Aorta (tissue), 5 donors: ENCODE results near the gene LRRC75A. TPM values are rescaled to one million over a fixed set of nuclear protein-coding genes. Genes with fewer than 3 reads are reported as not detected.

Source experiments
- ATAC-seq: fragments of 200-7000 bp; cut with Tn5 transposase; one replicate; pipeline ENCODE4 v1.9.1; 2022; ENCODE audit warnings: moderate library complexity; ENCODE audit not compliant: low FRiP score
- DNase-seq, 2 donors: peaks; one replicate each; pipeline ENCODE4 v3.0.0-alpha.2; 2020
- H3K27ac ChIP-seq, 2 donors: one replicate each; pipeline ENCODE4 v1.5.1; 2013; ENCODE audit warnings: low read length in 2 of 2, mild to moderate bottlenecking in 2 of 2, moderate library complexity in 2 of 2, control low read depth in 1 of 2, inconsistent platforms in 1 of 2, low read depth in 1 of 2
- H3K27me3 ChIP-seq, 2 donors: one replicate each; pipeline ENCODE4 v1.6.1; 2013; ENCODE audit warnings: control low read depth in 1 of 2, low read length in 1 of 2, mild to moderate bottlenecking in 1 of 2, moderate library complexity in 1 of 2; ENCODE audit not compliant: insufficient read depth in 2 of 2, control insufficient read depth in 1 of 2
- H3K36me3 ChIP-seq, 2 donors: one replicate each; pipeline ENCODE4 v1.6.1; 2013; ENCODE audit warnings: control low read depth in 1 of 2, low read length in 1 of 2, mild to moderate bottlenecking in 1 of 2; ENCODE audit not compliant: insufficient read depth in 2 of 2, control insufficient read depth in 1 of 2
- H3K4me1 ChIP-seq, 2 donors: one replicate each; pipeline ENCODE4 v1.6.1; 2013; ENCODE audit warnings: low read length in 2 of 2, control low read depth in 1 of 2, mild to moderate bottlenecking in 1 of 2, moderate library complexity in 1 of 2; ENCODE audit not compliant: insufficient read depth in 2 of 2, control insufficient read depth in 1 of 2
- H3K4me3 ChIP-seq, 2 donors: one replicate each; pipeline ENCODE4 v1.5.1; 2013; ENCODE audit warnings: low read length in 2 of 2, control low read depth in 1 of 2, mild to moderate bottlenecking in 1 of 2
- H3K9me3 ChIP-seq: one replicate; pipeline ENCODE4 v1.6.1; 2013; ENCODE audit warnings: mild to moderate bottlenecking, low read length; ENCODE audit not compliant: control insufficient read depth
- WGBS, 2 donors: extraction: QIAGEN DNeasy Blood & Tissue Kit; methylation state at CpG; one replicate each; pipeline ENCODE4 v1.1.7; 2013; 5-methylcytosine and 5-hydroxymethylcytosine counted together
- intact Hi-C, 2 donors: fragments of 100-400 bp; cut with DNase I; formaldehyde crosslinking; loops; one replicate each; pipeline versions ENCODE4 v1.14.2 to v1.15.0; 2022
- polyA plus RNA-seq, 2 donors: library from polyadenylated mRNA; stranded (reverse); fragments of 200-250 nt; gene quantifications; one replicate each; pipeline ENCODE4 v1.2.3, GENCODE V29; 2013
- total RNA-seq, 2 donors: library from RNA; stranded (reverse); fragmentation: NEBNext Ultra II Directional; extraction: Animal tissue kit (Norgen Biotek cat#: 25700); gene quantifications; one replicate each; pipeline ENCODE4 v1.2.1, GENCODE V29; 2021
- donor health status: healthy with polysubstance abuse.
- donor health status: Bipolar disorder and iron deficiency.
- donor health status: DM: no; HTN: no; CAD: no.
- donor health status: DM: no; HTN: no; CAD: no.
- donor health status: DM: yes; HTN: yes; CAD: no.

Gene LRRC75A
- total and polyA plus RNA-seq, 4 donors, result 2.4 to 14.1 (median 4.3) TPM

DNA sequence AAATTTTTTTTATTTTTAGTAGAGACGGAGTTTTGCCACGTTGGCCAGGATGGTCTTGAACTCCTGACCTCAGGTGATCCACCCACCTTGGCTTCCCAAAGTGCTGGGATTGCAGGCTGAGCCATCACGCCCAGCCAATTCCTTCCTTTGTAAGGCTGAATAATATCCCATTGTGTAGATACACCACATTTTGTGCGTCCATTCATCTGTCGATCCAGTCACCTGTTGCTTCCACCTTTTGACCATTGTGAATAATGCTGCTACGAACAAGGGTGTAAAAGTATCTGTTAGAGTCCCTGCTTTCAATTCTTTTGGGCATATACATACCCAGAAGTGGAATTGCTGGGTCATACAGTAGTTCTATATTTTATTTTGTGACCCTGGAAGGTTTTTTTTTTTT lies 61.3 kb downstream of the LRRC75A start:
- DNase-seq (no peak), ATAC-seq (no peak)
- intact Hi-C loops, result no loop called here
- no peak overlapping the region for H3K27ac ChIP-seq
- no peaks in the 10 kb centered on the region for H3K4me1 ChIP-seq
- H3K27me3 ChIP-seq, result no peaks in the 10 kb centered on the region
- WGBS, 2 donors, result 69 to 71% methylated on average over 6 of the region's 6 CpGs
- no peak overlapping the region for H3K4me3 ChIP-seq
- no peaks in the 10 kb centered on the region for H3K9me3 ChIP-seq
- no peaks in the 10 kb centered on the region for H3K36me3 ChIP-seq

DNA sequence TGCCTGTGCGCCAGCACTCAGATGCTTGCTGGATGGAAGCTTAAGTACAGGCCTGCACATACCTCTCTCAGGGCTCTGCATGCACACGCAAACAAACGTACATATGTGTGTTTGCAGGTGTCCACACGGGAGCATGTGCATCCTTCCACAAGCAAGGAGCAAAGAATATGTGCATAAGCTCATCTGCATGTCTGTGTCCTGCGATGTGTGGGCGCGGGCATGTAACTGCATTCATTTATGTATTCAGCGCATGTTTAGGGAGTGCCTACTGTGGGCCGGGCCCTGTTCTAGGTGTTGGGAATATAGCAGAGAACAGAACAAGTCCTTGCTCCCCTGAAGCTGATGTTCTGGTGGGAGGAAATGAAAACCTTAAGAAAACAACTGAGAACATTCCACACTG lies 62.9 kb downstream of the LRRC75A start:
- H3K27me3 ChIP-seq, result no peaks in the 10 kb centered on the region
- H3K36me3 ChIP-seq, result no peaks in the 10 kb centered on the region
- no peaks in the 10 kb centered on the region for H3K4me1 ChIP-seq
- no peak overlapping the region for H3K27ac ChIP-seq
- WGBS, 2 donors, result 92 to 93% methylated on average over 9 of the region's 9 CpGs
- no peaks in the 10 kb centered on the region for H3K9me3 ChIP-seq
- H3K4me3 ChIP-seq, result no peak overlapping the region
- DNase-seq (no peak), ATAC-seq (no peak)
- intact Hi-C loops, result no loop called here

DNA sequence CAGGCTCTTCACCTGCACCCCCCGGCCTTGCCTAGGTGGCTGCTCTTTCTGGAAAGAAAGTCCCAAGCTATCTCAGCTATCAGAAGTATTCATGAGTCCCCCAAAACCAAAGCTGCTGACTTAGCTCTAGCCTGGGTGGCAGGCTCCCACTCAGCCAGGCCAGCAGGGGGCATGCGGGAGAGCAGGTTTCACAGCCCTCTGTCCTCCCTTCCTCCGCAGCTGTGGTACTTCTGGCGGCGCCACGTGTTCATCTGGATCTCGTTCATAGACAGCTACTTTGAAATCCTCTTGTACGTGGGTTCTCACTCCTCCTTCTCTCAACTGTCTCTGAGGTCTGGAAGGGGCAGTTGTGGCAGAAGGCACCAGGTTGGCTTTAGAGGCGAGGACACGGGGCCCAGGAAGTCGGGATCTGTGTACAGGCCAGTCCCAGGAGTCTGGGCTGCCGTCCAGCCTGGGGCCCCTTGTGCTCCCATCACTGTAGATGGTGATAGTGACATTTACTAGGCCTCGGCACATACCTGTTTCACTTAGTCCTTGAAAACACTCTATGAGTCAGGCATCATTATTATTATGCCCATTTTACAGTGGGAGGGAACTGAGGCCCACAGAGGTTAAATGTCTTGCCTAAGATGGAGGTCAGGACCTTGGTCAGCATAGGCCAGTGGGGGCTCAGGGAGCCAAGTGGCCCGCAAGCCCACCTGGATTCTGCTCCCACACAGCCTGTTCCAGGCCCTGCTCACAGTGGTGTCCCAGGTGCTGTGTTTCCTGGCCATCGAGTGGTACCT lies 63.7 kb downstream of the LRRC75A start:
- 79 to 80% methylated on average over 15 of the region's 15 CpGs for WGBS, 2 donors
- intact Hi-C loops, result no loop called here
- no peak overlapping the region for H3K4me3 ChIP-seq
- no peaks in the 10 kb centered on the region for H3K4me1 ChIP-seq
- no peaks in the 10 kb centered on the region for H3K36me3 ChIP-seq
- no peaks in the 10 kb centered on the region for H3K27me3 ChIP-seq
- no peaks in the 10 kb centered on the region for H3K9me3 ChIP-seq
- DNase-seq (no peak), ATAC-seq (no peak)
- no peak overlapping the region for H3K27ac ChIP-seq

DNA sequence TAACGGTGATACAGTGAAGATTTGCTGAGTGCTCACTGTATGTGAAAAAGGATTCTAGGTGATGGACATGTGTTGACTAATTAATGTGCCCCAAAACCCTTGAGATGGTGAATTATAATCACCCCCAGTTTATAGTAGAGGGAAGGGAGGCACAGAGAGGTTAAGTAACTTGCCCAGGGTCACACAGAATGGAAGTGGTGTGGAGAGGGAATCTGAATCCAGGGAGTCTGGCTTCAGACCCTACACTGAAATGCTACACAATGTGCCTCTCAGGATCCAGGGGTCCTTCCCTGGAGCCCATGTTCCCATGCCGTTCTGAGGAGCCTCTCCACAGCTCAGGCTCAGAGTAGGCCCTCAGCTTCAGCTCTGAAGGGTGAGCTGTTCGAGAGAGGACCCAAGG lies 65.0 kb downstream of the LRRC75A start:
- Histone ChIP-seq H3K4me1 (no peaks in the 10 kb centered on the region), H3K27me3 (no peaks in the 10 kb centered on the region), H3K36me3 (no peaks in the 10 kb centered on the region), H3K4me3 (no peak overlapping the region), H3K9me3 (no peaks in the 10 kb centered on the region), H3K27ac (no peak overlapping the region)
- DNase-seq (no peak), ATAC-seq (no peak)
- 95 to 99% methylated on average over 3 of the region's 3 CpGs for WGBS, 2 donors
- intact Hi-C loops, result no loop called here

DNA sequence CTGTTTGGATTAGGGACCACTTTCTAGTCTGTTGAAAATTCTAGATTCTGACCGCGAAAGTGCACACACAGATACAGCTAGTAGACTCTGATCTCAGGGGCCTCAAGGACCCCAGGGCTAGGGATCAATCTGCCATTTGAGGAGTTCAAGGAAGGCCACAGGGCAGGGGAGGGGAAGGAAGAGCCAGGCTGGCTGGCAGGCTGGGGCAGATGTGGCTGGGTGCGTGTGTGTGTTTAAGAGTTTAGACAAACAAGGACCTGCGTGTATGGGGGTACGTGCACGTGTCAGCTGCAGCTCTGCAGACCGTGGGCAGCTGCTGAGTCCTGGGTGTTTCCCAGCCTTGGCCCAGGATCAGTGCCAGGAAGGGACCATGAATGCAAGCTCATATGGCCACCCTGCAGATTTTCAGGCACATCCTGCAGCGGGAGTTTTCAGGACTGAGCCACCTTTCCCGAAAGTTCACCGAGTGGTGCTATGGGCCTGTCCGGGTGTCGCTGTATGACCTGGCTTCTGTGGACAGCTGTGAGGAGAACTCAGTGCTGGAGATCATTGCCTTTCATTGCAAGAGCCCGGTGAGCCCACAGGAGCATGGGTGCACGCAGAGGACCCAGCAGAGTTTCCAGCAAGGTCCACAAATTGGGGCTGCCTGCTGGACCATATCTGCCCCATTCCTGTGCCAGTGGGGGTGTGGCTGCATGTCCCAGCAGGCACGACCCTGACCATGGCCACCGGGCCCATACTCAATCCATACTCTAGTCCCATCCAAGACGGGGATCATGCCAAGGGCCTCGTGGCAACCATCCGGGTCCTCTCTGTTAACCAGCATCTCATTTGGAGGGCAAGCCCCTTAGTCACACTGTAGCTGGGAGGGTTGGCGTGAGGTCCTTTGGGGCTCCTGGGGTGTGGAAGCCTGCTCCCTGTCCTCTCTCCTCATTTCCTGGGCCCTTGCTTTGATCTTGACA lies 66.0 kb downstream of the LRRC75A start:
- Histone ChIP-seq H3K4me1 (no peaks in the 10 kb centered on the region), H3K27ac (no peak overlapping the region), H3K9me3 (no peaks in the 10 kb centered on the region), H3K27me3 (no peaks in the 10 kb centered on the region), H3K36me3 (no peaks in the 10 kb centered on the region), H3K4me3 (no peak overlapping the region)
- intact Hi-C loops, result no loop called here
- WGBS, 2 donors, result 68 to 71% methylated on average over 20 of the region's 20 CpGs
- ATAC-seq, result no peak
- no peak for DNase-seq

DNA sequence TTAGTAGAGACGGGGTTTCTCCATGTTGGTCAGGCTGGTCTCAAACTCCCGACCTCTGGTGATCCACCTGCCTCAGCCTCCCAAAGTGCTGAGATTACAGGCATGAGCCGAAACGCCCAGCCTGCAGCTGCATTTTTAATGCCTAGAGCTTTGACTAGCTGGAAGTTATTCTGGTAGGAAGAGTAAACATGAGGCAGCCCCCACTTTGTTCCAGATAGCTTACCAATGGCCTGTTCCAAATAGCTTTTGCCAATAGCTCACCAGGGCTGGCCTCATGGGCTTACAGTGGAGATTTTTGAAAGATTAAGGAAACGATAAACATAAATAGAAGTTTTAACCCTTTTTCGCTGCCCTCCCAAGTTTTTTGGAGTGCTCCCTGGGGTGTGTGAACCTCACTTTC lies 66.8 kb downstream of the LRRC75A start:
- Histone ChIP-seq H3K27ac (no peak overlapping the region), H3K4me3 (no peak overlapping the region), H3K27me3 (no peaks in the 10 kb centered on the region), H3K9me3 (no peaks in the 10 kb centered on the region), H3K4me1 (no peaks in the 10 kb centered on the region), H3K36me3 (no peaks in the 10 kb centered on the region)
- DNase-seq (no peak), ATAC-seq (no peak)
- 59 to 60% methylated on average over 6 of the region's 6 CpGs for WGBS, 2 donors
- intact Hi-C loops, result no loop called here

- intact Hi-C loops, result no loop called here
- Histone ChIP-seq H3K36me3 (no peaks in the 10 kb centered on the region), H3K27ac (no peak overlapping the region), H3K9me3 (no peaks in the 10 kb centered on the region), H3K4me3 (no peak overlapping the region), H3K4me1 (no peaks in the 10 kb centered on the region), H3K27me3 (no peaks in the 10 kb centered on the region)
- no peak for DNase-seq
- no peak for ATAC-seq
- WGBS, 2 donors, result 93 to 97% methylated on average over 10 of the region's 10 CpGs
Observed at GRCh38 chr17:16423226-16423872, 68.6 kb downstream of the LRRC75A start.

DNA sequence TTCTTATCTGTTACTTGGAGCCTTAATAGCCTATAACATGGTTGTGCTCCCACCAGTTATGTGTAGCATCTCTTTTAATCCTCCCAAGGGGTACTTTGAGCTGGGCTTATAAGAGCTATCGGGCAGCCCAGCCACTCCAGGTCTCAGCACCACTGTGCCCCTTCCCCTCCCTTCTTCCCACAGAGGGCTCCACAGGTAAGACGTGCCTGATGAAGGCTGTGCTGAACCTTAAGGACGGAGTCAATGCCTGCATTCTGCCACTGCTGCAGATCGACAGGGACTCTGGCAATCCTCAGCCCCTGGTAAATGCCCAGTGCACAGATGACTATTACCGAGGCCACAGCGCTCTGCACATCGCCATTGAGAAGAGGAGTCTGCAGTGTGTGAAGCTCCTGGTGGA lies 69.6 kb downstream of the LRRC75A start:
- no peaks in the 10 kb centered on the region for H3K4me1 ChIP-seq
- no peak overlapping the region for H3K27ac ChIP-seq
- H3K36me3 ChIP-seq, result no peaks in the 10 kb centered on the region
- H3K27me3 ChIP-seq, result no peaks in the 10 kb centered on the region
- ATAC-seq (no peak), DNase-seq (no peak)
- no peak overlapping the region for H3K4me3 ChIP-seq
- no peaks in the 10 kb centered on the region for H3K9me3 ChIP-seq
- intact Hi-C loops, result no loop called here
- 95 to 97% methylated on average over 7 of the region's 7 CpGs for WGBS, 2 donors
